ENCODE measurements around the gene ZNF496.

Gene ZNF496

DNA sequence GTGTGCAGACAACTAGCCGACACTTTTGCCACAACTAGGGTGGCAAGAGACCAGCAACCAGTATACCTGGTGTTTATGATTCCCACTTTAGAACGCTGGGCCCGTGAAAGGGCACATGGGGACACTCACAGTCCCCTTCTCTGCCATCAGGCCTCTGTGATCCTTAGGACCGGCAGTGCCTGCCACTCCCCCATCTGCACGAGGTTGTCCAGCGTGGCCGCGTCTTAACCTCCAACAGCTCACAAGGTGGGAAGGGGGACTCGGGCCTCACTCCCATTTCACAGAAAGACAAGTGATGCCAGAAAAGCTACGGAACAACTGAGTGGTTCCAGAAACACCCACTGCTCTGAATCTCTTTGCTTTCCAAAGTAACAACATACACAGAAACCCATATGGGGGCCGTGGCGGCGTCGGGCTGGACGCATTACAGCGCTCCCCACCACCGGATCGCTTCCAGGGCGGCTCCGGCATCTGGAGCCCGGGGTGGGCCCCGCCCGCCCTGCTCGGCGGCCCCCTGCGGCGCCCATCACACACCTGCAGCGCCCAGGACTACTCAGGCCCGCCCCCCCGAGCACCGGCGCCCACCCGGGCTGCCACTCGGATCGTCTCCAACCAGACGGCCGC lies 1.0 kb downstream of the ZNF496 start:
- no peaks in the 10 kb centered on the region for H3F3A ChIP-seq (ENCODE audit: insufficient read depth, low read length)
- TF ChIP-seq CTCF (IDR thresholded peaks at IDR 0.05; ENCODE audit: low read length): no peak
- TF ChIP-seq EZH2 (IDR thresholded peaks at IDR 0.05; ENCODE audit: borderline replicate concordance, low read length): no peak
- peak overlapping the region; percentile 80 for H3K9ac ChIP-seq (ENCODE audit: low read length)
- H3K4me2 ChIP-seq (ENCODE audit: low read length): peak overlapping the region; percentile 70
- peak overlapping the region; percentile 81 for H3K4me3 ChIP-seq (ENCODE audit: low read depth, low read length, poor library complexity, severe bottlenecking)
- H3K27me3 ChIP-seq (ENCODE audit: insufficient read depth, low read length): no peaks in the 10 kb centered on the region
- peaks cover 20% of the 10 kb centered on the region for H3K36me3 ChIP-seq (ENCODE audit: insufficient read depth, low read length)
- H4K20me1 ChIP-seq (ENCODE audit: insufficient read depth, low read length): no peaks in the 10 kb centered on the region
- no peaks in the 10 kb centered on the region for H3K79me2 ChIP-seq (ENCODE audit: insufficient read depth, low read length)
- no peak overlapping the region for H2AFZ ChIP-seq (ENCODE audit: low read length)
- no peaks in the 10 kb centered on the region for H3K9me3 ChIP-seq (ENCODE audit: low read length)
- no peak overlapping the region for H3K27ac ChIP-seq (ENCODE audit: low read depth, low read length, poor library complexity, severe bottlenecking)
- no peaks in the 10 kb centered on the region for H3K9me2 ChIP-seq (ENCODE audit: low read depth, low read length)
- peaks cover 17% of the 10 kb centered on the region for H3K4me1 ChIP-seq (ENCODE audit: insufficient read depth, low read length, severe bottlenecking)

DNA sequence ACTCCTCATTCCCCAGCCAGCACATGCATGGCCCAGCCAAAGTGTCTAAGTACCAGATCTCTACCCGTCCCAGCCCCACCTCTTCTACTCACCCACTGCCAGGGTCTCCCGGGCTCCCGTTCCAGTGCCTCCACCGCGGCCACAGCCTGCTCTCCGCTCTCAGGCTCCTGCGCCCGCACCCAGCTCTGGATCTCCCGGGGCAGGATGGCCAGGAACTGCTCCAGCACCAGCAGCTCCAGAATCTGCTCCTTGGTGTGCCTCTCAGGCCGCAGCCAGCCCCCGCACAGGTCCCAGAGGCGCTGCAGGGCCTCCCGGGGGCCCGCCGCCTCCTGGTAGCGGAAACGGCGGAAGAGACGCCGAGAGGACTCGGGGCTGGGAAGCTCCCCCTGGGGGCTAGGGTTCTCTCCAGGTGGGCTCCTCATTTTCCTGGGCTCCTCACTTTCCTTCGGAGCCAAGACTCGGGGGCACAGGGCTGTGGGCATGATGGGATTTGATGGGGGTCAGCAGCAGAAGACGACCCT lies 2.5 kb downstream of the ZNF496 start:
- Histone ChIP-seq H3K27ac (ENCODE audit: low read depth, low read length, poor library complexity, severe bottlenecking) (no peak overlapping the region), H3K4me3 (ENCODE audit: low read depth, low read length, poor library complexity, severe bottlenecking) (no peak overlapping the region), H3K9me2 (ENCODE audit: low read depth, low read length) (no peaks in the 10 kb centered on the region), H3K4me1 (ENCODE audit: insufficient read depth, low read length, severe bottlenecking) (peaks cover 17% of the 10 kb centered on the region), H2AFZ (ENCODE audit: low read length) (no peak overlapping the region), H3K4me2 (ENCODE audit: low read length) (no peak overlapping the region), H3K79me2 (ENCODE audit: insufficient read depth, low read length) (no peaks in the 10 kb centered on the region), H4K20me1 (ENCODE audit: insufficient read depth, low read length) (no peaks in the 10 kb centered on the region), H3K9ac (ENCODE audit: low read length) (no peak overlapping the region), H3K9me3 (ENCODE audit: low read length) (no peaks in the 10 kb centered on the region), H3K36me3 (ENCODE audit: insufficient read depth, low read length) (peaks cover 20% of the 10 kb centered on the region), H3F3A (ENCODE audit: insufficient read depth, low read length) (no peaks in the 10 kb centered on the region), H3K27me3 (ENCODE audit: insufficient read depth, low read length) (no peaks in the 10 kb centered on the region)
- TF ChIP-seq CTCF (IDR thresholded peaks at IDR 0.05; ENCODE audit: low read length) (no peak), EZH2 (IDR thresholded peaks at IDR 0.05; ENCODE audit: borderline replicate concordance, low read length) (no peak)

DNA sequence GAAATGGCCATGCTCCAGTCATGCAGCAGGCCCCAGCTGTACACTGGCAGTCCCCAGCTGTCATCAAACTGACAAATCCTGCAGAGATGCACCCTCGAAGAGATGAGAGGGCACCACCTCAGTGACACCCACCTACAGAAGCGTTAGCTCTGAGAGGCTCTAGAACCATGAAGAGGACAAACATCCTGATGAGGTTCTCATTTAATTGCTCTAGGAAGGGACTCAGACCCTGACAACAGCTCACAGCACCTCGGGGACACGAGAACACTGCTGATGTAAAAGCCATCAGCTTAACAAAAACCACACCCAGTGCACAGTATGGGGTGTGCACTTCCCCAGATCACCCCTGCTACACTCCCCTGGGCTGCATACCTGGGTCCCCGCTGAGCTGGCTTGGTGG lies 3.4 kb downstream of the ZNF496 start:
- H3K27me3 ChIP-seq (ENCODE audit: insufficient read depth, low read length): no peaks in the 10 kb centered on the region
- H2AFZ ChIP-seq (ENCODE audit: low read length): no peak overlapping the region
- no peaks in the 10 kb centered on the region for H3K9me3 ChIP-seq (ENCODE audit: low read length)
- peaks cover 24% of the 10 kb centered on the region for H3K36me3 ChIP-seq (ENCODE audit: insufficient read depth, low read length)
- no peak overlapping the region for H3K27ac ChIP-seq (ENCODE audit: low read depth, low read length, poor library complexity, severe bottlenecking)
- H3K4me2 ChIP-seq (ENCODE audit: low read length): no peak overlapping the region
- no peak overlapping the region for H3K4me3 ChIP-seq (ENCODE audit: low read depth, low read length, poor library complexity, severe bottlenecking)
- TF ChIP-seq CTCF (IDR thresholded peaks at IDR 0.05; ENCODE audit: low read length) (no peak), EZH2 (IDR thresholded peaks at IDR 0.05; ENCODE audit: borderline replicate concordance, low read length) (no peak)
- H4K20me1 ChIP-seq (ENCODE audit: insufficient read depth, low read length): no peaks in the 10 kb centered on the region
- no peaks in the 10 kb centered on the region for H3K79me2 ChIP-seq (ENCODE audit: insufficient read depth, low read length)
- no peaks in the 10 kb centered on the region for H3K9me2 ChIP-seq (ENCODE audit: low read depth, low read length)
- H3K9ac ChIP-seq (ENCODE audit: low read length): no peak overlapping the region
- H3K4me1 ChIP-seq (ENCODE audit: insufficient read depth, low read length, severe bottlenecking): peaks cover 17% of the 10 kb centered on the region
- no peaks in the 10 kb centered on the region for H3F3A ChIP-seq (ENCODE audit: insufficient read depth, low read length)
